ENCODE results near the gene CHD1L.
"Not testable (repeated sequence)": the region's sequence is repeated elsewhere in the genome, so short reads cannot be mapped to it uniquely, and the experiment has no call there.

CHD1L gene

GRCh38 chr1:147273409-147274336 is 31.2 kb downstream of the CHD1L start:
- Mint-ChIP-seq H3K4me1 (no peaks in the 10 kb centered on the region), H3K9me3 (no peaks in the 10 kb centered on the region), H3K36me3 (no peaks in the 10 kb centered on the region), H3K4me3 (no peak overlapping the region), H3K27ac (no peak overlapping the region)
- no peak for DNase-seq (ENCODE audit: low spot score in 2 of 2)
- ATAC-seq: no peak

GRCh38 chr1:147281950-147282349 is 39.5 kb downstream of the CHD1L start:
- H3K9me3 Mint-ChIP-seq: no peaks in the 10 kb centered on the region
- H3K27ac Mint-ChIP-seq: no peak overlapping the region
- H3K36me3 Mint-ChIP-seq: no peaks in the 10 kb centered on the region
- H3K4me1 Mint-ChIP-seq: no peaks in the 10 kb centered on the region
- DNase-seq (ENCODE audit: low spot score in 2 of 2) (no peak), ATAC-seq (no peak)
- no peak overlapping the region for H3K4me3 Mint-ChIP-seq

DNA sequence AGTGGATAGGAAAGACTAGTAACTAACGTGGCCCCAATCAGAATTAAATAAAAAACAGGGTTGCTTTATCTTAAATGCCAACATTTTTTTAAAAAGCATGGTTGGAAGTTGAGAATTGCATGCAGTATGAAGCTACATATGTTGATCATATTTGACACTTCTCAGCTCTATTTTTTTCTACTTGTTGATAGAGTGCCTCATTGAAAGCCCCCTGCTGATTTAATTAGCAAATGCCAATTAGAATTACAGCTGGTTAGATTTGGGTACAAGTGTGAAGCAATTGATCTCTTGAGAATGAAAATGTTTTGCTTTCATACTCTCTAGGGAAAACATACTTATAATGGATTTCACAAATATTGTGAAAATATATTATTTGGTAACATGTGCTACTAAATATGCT is 40.5 kb downstream of the CHD1L start:
- no peak for DNase-seq (ENCODE audit: low spot score in 2 of 2)
- Mint-ChIP-seq H3K27ac (no peak overlapping the region), H3K4me1 (no peaks in the 10 kb centered on the region), H3K4me3 (no peak overlapping the region), H3K9me3 (no peaks in the 10 kb centered on the region), H3K36me3 (no peaks in the 10 kb centered on the region)
- ATAC-seq: no peak

DNA sequence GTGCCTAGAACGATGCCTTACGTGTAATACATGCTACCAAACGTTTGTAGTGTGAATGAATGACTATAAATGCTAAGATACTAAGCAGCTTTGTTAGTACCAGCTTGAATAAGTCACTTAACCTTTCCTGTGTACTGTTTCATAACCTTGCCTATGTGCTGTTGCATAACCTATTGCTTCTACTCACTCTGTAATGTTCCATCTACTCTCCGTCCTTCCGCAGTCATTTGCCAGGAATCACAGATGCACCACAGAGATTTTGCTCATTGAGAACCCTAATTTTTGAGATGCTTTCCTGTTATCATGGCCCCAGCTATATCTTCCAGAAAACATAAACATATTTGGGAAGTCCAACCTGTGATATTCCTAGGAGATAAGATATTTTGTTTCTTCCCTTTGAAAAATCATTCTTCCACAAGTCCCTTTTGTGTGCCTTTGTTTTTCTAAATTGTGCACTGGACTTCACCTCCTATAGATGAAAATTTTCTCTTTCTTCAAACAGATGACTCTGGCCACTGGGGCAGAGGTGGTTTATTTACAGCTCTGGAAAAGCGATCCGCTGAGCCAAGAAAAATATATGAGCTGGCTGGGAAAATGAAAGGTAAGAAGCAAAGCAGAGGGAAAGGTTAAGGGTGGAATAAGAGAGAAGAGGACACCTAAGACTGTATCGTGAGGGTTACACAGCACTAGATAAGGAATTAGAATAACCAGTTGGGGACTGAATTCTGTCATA is 44.8 kb downstream of the CHD1L start:
- Mint-ChIP-seq H3K4me1 (peaks cover 6% of the 10 kb centered on the region), H3K36me3 (no peaks in the 10 kb centered on the region), H3K27ac (no peak overlapping the region), H3K4me3 (no peak overlapping the region), H3K9me3 (no peaks in the 10 kb centered on the region)
- DNase-seq (ENCODE audit: low spot score in 2 of 2): no peak
- ATAC-seq: no peak

DNA sequence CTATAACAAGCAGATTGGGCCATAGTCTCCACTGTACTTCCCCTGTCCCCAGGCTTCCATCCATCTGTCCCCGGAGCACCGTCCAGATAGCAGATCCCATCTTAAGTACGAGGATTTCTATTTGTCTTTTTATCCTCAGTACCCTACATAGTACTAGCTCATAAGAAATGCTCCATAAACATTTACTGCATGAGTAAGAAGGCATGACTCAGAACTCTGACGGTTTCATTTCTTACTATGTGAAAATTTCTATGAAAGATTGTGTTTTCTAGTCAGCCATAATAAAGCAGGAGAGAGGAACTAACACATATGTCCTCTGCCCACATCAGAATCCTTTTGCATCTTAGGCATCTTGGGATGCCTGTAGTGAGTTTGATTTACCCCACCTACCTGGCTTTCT is 49.5 kb downstream of the CHD1L start:
- H3K27ac Mint-ChIP-seq: peak overlapping the region; percentile 29
- no peaks in the 10 kb centered on the region for H3K36me3 Mint-ChIP-seq
- ATAC-seq: peak; percentile 90
- H3K4me3 Mint-ChIP-seq: no peak overlapping the region
- no peaks in the 10 kb centered on the region for H3K9me3 Mint-ChIP-seq
- peaks cover 13% of the 10 kb centered on the region for H3K4me1 Mint-ChIP-seq
- DNase-seq (ENCODE audit: low spot score in 2 of 2): no peak

- Mint-ChIP-seq H3K27ac (peak overlapping the region; percentile 29), H3K4me1 (peaks cover 13% of the 10 kb centered on the region), H3K9me3 (no peaks in the 10 kb centered on the region), H3K36me3 (no peaks in the 10 kb centered on the region), H3K4me3 (no peak overlapping the region)
- DNase-seq (ENCODE audit: low spot score in 2 of 2) (no peak), ATAC-seq (peak; percentile 70)
Measured at GRCh38 chr1:147292631-147293251, 50.3 kb downstream of the CHD1L start.

GRCh38 chr1:147297438-147297837 is 55.0 kb downstream of the CHD1L start:
- ATAC-seq (no peak), DNase-seq (ENCODE audit: low spot score in 2 of 2) (no peak)
- H3K9me3 Mint-ChIP-seq: peaks cover 22% of the 10 kb centered on the region
- no peak overlapping the region for H3K27ac Mint-ChIP-seq
- peaks cover 7% of the 10 kb centered on the region for H3K36me3 Mint-ChIP-seq
- H3K4me1 Mint-ChIP-seq: peaks cover 5% of the 10 kb centered on the region
- no peak overlapping the region for H3K4me3 Mint-ChIP-seq

DNA sequence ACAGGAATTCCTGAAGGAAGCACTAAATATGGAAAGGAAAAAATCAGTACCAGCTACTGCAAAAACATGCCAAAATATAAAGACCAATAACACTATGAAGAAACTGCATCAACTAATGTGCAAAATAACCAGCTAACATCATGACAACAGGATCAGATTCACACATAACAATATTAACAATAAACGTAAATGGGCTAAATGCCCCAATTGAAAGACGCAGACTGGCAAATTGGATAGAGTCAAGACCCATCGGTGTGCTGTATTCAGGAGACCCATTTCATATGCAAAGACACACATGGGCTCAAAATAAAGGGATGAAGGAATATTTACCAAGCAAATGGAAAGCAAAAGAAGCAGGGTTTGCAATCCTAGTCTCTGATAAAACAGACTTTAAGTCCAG is 63.3 kb downstream of the CHD1L start:
- not testable (repeated sequence) for H3K4me3 Mint-ChIP-seq; H3K27ac Mint-ChIP-seq; H3K4me1 Mint-ChIP-seq; DNase-seq (ENCODE audit: low spot score in 2 of 2); ATAC-seq; H3K36me3 Mint-ChIP-seq
- peaks cover 56% of the 10 kb centered on the region for H3K9me3 Mint-ChIP-seq

DNA sequence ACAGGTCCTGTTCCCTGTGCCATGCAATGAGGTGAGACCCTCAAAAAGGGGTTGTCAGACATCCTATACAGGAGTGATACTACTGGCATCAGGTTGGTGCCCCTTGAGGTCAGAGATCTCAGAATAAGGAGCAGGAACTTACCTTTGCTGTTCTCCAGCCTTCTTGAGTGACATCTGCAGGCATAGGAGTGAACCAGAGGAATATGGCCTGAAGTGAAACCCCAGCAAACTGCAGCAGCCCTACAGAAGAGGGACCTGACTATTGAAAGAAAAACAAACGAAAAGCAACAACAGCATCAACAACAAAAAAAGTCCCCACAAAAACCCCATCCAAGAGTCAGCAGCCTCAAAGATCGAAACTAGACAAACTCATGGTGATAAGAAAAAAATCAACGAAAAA is 74.5 kb downstream of the CHD1L start:
- H3K9me3 Mint-ChIP-seq: no peaks in the 10 kb centered on the region

GRCh38 chr1:147326933-147327687 is 84.6 kb downstream of the CHD1L start:
- H3K4me1 Mint-ChIP-seq, H3K27ac Mint-ChIP-seq, ATAC-seq: not testable (repeated sequence)

More for the DNA sequence above, 74.5 kb downstream of the CHD1L start:
- H3K4me1 Mint-ChIP-seq: no peaks in the 10 kb centered on the region
- no peak for DNase-seq (ENCODE audit: low spot score in 2 of 2)
- no peak overlapping the region for H3K27ac Mint-ChIP-seq
- no peak overlapping the region for H3K4me3 Mint-ChIP-seq
- no peaks in the 10 kb centered on the region for H3K36me3 Mint-ChIP-seq
- no peak for ATAC-seq

GRCh38 chr1:147334292-147334691 is 91.8 kb downstream of the CHD1L start:
- Mint-ChIP-seq H3K36me3 (no peaks in the 10 kb centered on the region), H3K4me1 (no peaks in the 10 kb centered on the region), H3K27ac (no peak overlapping the region), H3K9me3 (no peaks in the 10 kb centered on the region), H3K4me3 (no peak overlapping the region)
- ATAC-seq (no peak), DNase-seq (ENCODE audit: low spot score in 2 of 2) (no peak)

More at GRCh38 chr1:147326933-147327687, 84.6 kb downstream of the CHD1L start:
- H3K9me3 Mint-ChIP-seq; H3K36me3 Mint-ChIP-seq; DNase-seq (ENCODE audit: low spot score in 2 of 2); H3K4me3 Mint-ChIP-seq: not testable (repeated sequence)

DNA sequence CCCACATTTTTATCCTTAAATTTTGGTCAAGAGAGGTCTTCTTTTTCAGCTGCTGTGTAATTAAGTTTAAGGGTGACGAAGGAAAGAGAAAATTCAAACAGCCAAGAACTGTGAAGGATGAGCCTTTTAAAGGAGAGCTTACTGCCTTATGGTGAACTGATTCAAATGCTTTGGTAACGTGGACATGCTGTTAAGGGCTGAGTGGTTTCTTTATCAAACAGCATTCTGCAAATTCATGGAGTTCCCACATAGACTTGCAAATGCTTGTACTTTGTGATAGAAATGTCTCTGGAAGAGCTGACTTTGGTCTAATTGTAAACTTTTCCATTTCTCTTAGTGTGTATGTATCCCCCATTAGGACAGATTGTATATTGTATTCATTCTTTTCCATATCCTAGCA is 93.8 kb downstream of the CHD1L start:
- Mint-ChIP-seq H3K27ac (no peak overlapping the region), H3K9me3 (no peaks in the 10 kb centered on the region), H3K4me1 (no peaks in the 10 kb centered on the region), H3K4me3 (no peak overlapping the region), H3K36me3 (no peaks in the 10 kb centered on the region)
- DNase-seq (ENCODE audit: low spot score in 2 of 2) (no peak), ATAC-seq (no peak)

DNA sequence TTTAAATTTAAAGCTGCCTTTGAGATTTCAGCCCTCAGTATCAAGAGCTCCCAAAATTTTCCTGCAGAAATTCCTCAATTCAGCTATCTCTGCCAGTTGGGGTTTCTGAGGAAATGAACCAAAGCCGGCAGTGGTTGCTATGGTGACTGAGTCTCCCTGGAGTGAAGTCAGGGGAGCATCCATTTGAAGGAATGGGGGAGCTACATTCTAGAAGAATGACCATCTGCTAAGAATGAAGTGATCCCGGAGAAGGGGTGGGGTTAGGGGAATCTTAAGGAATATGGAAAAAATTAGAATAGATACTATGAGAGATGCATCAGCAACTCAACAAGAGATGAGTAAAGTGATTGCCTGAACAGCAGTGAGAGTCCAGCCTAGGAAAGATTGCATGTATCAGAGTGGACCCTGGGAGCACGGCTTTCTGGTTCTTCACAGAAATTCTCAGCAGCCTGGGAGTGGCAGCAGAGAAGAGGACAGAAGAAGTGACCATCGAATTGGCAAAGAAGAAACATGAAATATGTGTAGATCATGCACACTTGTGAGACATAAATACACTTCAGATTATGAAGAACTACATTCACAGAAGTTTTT is 94.7 kb downstream of the CHD1L start:
- ATAC-seq (no peak), DNase-seq (ENCODE audit: low spot score in 2 of 2) (no peak)
- H3K36me3 Mint-ChIP-seq: no peaks in the 10 kb centered on the region
- no peak overlapping the region for H3K27ac Mint-ChIP-seq
- H3K9me3 Mint-ChIP-seq: no peaks in the 10 kb centered on the region
- no peaks in the 10 kb centered on the region for H3K4me1 Mint-ChIP-seq
- H3K4me3 Mint-ChIP-seq: no peak overlapping the region

DNA sequence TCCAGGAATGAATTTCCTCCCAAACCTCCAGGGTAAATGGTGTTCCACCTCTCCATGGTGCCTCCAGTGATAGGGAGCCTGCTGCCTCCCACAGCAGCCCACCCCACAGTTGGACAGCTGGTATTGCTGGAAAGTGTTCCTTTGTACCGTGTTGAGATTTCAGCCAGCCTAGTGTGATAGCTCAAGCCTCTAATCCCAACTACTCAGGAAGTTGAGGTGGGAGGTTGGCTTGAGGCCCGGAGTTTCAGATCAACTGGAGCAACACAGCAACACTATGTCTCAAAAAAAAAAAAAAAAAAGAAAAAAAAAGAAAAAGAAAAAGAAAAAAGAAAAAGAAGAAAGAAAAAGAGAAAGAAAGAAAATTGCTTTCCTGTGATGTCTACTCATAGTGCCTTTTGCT is 96.1 kb downstream of the CHD1L start:
- Mint-ChIP-seq H3K4me3 (no peak overlapping the region), H3K4me1 (no peaks in the 10 kb centered on the region), H3K9me3 (no peaks in the 10 kb centered on the region), H3K36me3 (no peaks in the 10 kb centered on the region), H3K27ac (no peak overlapping the region)
- no peak for ATAC-seq
- no peak for DNase-seq (ENCODE audit: low spot score in 2 of 2)

GRCh38 chr1:147341246-147341645 is 98.8 kb downstream of the CHD1L start:
- H3K4me1 Mint-ChIP-seq: no peaks in the 10 kb centered on the region

More at GRCh38 chr1:147341246-147341645, 98.8 kb downstream of the CHD1L start:
- DNase-seq (ENCODE audit: low spot score in 2 of 2) (no peak), ATAC-seq (no peak)
- no peak overlapping the region for H3K4me3 Mint-ChIP-seq
- H3K9me3 Mint-ChIP-seq: peaks cover 5% of the 10 kb centered on the region
- H3K27ac Mint-ChIP-seq: no peak overlapping the region
- H3K36me3 Mint-ChIP-seq: no peaks in the 10 kb centered on the region
